H1 (cell line): Measurements from ENCODE around the gene CDH12. TPM values are rescaled to one million over a fixed set of nuclear protein-coding genes. Genes with fewer than 3 reads are reported as not detected.

ENCODE experiments used
- CREB1 ChIP-seq: IDR thresholded peaks from 2 replicates; pipeline ENCODE4 v1.6.1; 2012; ENCODE audit warnings: inconsistent platforms
- TAF1 ChIP-seq: IDR thresholded peaks from 2 replicates; pipeline ENCODE4 v1.6.1; 2011; ENCODE audit warnings: mild to moderate bottlenecking, low read depth, low read length
- ZNF274 ChIP-seq: IDR thresholded peaks from 2 replicates; pipeline ENCODE4 v1.7.0; 2012; ENCODE audit warnings: low read length, borderline replicate concordance; ENCODE audit errors: extremely low read depth
- polyA plus RNA-seq, 7 experiments: library from polyadenylated mRNA; depleted of rRNA in 3 of 7; stranded (reverse) in 5 of 7; unstranded in 2 of 7; fragments of >200 nt in 5 of 7; fragments of 200-250 nt in 2 of 7; gene quantifications; 1 replicate in 5 of 7; 2 replicates in 1 of 7; 4 replicates in 1 of 7; pipeline versions ENCODE4 v1.2.1 to v1.2.3, GENCODE V29; 2011 to 2013; ENCODE audit warnings: missing spikeins in 2 of 7, mixed read lengths in 2 of 7
- total RNA-seq: library from RNA; stranded (reverse); fragmentation: NEBNext Ultra II Directional; extraction: Animal tissue kit (Norgen Biotek cat#: 25700); gene quantifications from 2 replicates; pipeline ENCODE4 v1.2.1, GENCODE V29; 2021
- TF ChIP-seq, protein P1 (sequence below), 3 experiments: IDR thresholded peaks; 1 replicate in 2 of 3; 2 replicates in 1 of 3; pipeline versions ENCODE4 v1.5.1 to v1.6.1; 2011; ENCODE audit warnings: low read length in 3 of 3, mild to moderate bottlenecking in 3 of 3, inconsistent platforms in 2 of 3, low read depth in 1 of 3, moderate library complexity in 1 of 3; ENCODE audit not compliant: insufficient read depth in 1 of 3; ENCODE audit errors: control extremely low read depth in 1 of 3

Gene CDH12
- total and polyA plus RNA-seq, 2 of the 8 experiments (the other 6 are each of a cell fraction or from before 2014, with no cell fraction given): 0.03 TPM; not detected in 1

DNA sequence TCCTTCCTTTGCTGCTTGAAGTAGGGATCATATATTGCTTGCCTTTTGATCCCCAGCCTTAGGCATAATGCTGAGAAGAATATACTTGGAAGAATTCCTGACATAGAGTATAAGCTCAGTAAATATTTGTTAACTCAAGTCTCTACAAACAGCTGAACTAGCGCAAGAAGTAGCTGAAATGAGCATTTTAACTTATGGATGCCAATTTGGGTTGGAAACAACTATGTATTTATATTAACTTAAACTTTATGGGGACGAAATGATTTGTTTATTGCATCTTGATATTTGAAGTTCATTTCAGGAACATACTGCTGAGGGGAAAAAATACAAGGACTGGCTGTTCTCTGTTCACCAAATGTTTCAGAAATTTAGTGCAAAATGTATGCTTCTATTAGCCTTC, 258.7 kb downstream of the CDH12 start (continued):
- TF ChIP-seq, protein P1, sequence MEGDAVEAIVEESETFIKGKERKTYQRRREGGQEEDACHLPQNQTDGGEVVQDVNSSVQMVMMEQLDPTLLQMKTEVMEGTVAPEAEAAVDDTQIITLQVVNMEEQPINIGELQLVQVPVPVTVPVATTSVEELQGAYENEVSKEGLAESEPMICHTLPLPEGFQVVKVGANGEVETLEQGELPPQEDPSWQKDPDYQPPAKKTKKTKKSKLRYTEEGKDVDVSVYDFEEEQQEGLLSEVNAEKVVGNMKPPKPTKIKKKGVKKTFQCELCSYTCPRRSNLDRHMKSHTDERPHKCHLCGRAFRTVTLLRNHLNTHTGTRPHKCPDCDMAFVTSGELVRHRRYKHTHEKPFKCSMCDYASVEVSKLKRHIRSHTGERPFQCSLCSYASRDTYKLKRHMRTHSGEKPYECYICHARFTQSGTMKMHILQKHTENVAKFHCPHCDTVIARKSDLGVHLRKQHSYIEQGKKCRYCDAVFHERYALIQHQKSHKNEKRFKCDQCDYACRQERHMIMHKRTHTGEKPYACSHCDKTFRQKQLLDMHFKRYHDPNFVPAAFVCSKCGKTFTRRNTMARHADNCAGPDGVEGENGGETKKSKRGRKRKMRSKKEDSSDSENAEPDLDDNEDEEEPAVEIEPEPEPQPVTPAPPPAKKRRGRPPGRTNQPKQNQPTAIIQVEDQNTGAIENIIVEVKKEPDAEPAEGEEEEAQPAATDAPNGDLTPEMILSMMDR (IDR thresholded peaks at IDR 0.05; ENCODE audit: control extremely low read depth in 1 of 3, insufficient read depth in 1 of 3, low read depth in 1 of 3, low read length in 3 of 3): no peak
- no peak for TF ChIP-seq ZNF274
- no peak for TF ChIP-seq CREB1
- TF ChIP-seq TAF1: no peak
